Middle frontal gyrus (tissue), 1 donor: ENCODE measurements around the gene OR52K1.

Experiments used
- DNase-seq: peaks from one replicate; pipeline ENCODE4 v3.0.0-alpha.2; 2015; ENCODE audit warnings: low spot score; ENCODE audit errors: extremely low spot score

The OR52K1 gene

GRCh38 chr11:4482445-4482844 lies at the start of gene OR52K1:
Gene OR52K1 (plus strand): TSS chr11:4482646. CDS start chr11:4488901, 6,255 bp downstream.
- DNase-seq: no peak

- DNase-seq: no peak
These were observed 48.6 kb upstream of the OR52K1 start for GRCh38 chr11:4433856-4434255.

GRCh38 chr11:4436411-4436810 lies 46.0 kb upstream of the OR52K1 start:
- DNase-seq: no peak

- DNase-seq: no peak
These were observed 40.9 kb upstream of the OR52K1 start for GRCh38 chr11:4441515-4441914.

- no peak for DNase-seq
These were observed 39.1 kb upstream of the OR52K1 start for GRCh38 chr11:4443232-4443891.

DNA sequence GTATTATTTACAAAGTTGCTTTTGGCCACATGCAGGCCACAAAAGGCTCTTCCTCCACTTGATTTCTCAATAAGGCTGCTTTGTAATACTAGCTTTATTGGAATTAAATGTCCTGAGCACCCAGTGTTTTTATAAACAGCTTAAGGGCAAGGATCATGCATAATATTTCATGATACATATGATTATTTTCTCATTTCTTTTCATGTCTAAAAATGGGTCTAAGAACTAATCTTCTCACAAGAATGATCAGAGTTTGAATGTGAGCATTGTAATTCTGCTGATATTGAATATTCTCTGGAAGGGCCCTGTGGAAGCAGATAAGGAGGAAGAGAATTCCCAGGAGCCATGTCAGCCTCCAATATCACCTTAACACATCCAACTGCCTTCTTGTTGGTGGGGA lies 33.5 kb upstream of the OR52K1 start, which contains the start of gene OR52K2:
Gene OR52K2 (plus strand): TSS at position 301 of the 400 bp plus-strand sequence. CDS start 45 bp downstream, at position 346.
- DNase-seq: no peak

- DNase-seq: no peak
These were observed 29.3 kb upstream of the OR52K1 start for GRCh38 chr11:4453118-4453517.

DNA sequence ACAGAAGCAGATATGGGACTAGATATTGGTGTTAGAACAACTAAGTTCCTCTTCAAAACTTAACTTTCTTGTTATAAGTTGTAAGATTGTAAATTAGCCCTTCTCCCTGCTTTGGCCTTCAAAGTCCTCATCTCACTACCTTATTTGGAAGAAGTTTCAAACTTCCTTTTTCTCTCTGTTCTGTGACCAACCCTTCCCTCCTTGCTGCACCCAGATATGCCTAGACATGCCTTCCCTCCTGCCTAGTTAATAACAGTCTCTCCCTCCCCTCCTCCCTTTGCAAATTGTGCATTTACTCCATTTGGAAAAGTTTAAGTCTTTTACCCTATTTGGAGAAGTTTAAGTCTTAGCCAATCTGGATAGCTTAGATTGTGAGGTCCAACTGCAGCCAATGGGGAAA lies 28.4 kb upstream of the OR52K1 start:
- no peak for DNase-seq

DNA sequence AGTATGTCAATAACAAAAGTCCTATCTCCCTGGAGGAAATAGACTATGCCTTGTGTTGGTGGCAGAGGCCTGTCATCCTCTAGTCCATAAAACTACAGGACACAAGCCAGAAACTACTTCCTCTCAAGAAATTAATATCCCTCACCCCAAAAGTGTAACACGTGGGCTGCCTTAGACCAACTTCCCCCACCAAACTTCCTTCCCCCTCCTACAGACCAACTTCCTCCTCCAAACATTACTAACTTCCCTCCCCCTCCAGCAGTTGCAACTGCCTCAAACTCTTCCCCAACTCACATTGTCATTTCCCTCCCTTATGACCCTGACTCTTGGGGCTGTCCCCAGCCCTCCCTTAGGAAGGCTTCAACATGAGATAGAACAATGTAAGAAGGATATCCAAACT lies 27.0 kb upstream of the OR52K1 start:
- no peak for DNase-seq

GRCh38 chr11:4459500-4459899 lies 22.9 kb upstream of the OR52K1 start:
- no peak for DNase-seq

DNA sequence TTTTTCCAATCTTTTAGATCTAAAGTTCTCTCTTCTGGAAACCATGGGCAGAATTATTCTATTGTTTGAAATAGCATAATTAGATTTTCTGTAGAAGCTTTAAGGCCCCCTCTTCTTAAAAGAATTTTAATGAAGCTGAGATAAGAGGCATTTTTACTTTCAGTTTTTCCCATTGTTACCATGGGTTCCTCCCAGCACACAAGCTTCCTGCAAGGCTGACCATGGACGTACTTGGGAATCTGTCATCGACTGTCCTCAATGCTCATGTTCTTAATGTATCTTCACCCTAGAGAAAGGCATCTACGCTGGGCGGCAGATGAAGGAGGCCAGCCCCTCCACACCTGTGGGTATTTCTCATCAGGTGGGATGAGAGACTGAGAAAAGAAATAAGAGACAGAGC lies 22.3 kb upstream of the OR52K1 start:
- DNase-seq: no peak

GRCh38 chr11:4464216-4465159 lies 18.0 kb upstream of the OR52K1 start:
- DNase-seq: no peak

DNA sequence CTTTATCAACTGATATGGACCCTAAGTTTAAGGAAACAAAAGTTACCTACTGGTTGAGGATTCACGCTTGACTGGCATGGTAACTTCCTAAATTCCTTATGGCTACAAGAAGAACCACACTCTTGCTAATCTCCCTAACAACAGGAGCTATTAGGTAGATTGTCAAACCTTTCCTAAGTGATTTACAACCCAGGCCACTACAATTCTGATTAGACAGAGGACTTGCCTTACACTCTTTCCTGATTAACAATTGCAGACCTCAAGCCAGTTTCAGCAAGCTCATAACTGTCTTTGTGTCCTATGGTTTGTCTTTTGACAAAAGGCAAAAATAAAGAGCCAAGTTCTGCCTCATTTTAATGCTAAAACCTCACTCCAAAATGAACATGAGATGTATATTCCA lies 17.0 kb upstream of the OR52K1 start:
- DNase-seq: no peak

GRCh38 chr11:4466131-4466870 lies 16.1 kb upstream of the OR52K1 start:
- no peak for DNase-seq

- DNase-seq: no peak
These were observed 15.5 kb upstream of the OR52K1 start for GRCh38 chr11:4466871-4467442.

GRCh38 chr11:4467811-4468606 lies 14.4 kb upstream of the OR52K1 start:
- DNase-seq: no peak

- no peak for DNase-seq
These were observed 2.8 kb upstream of the OR52K1 start for GRCh38 chr11:4479644-4480043.

DNA sequence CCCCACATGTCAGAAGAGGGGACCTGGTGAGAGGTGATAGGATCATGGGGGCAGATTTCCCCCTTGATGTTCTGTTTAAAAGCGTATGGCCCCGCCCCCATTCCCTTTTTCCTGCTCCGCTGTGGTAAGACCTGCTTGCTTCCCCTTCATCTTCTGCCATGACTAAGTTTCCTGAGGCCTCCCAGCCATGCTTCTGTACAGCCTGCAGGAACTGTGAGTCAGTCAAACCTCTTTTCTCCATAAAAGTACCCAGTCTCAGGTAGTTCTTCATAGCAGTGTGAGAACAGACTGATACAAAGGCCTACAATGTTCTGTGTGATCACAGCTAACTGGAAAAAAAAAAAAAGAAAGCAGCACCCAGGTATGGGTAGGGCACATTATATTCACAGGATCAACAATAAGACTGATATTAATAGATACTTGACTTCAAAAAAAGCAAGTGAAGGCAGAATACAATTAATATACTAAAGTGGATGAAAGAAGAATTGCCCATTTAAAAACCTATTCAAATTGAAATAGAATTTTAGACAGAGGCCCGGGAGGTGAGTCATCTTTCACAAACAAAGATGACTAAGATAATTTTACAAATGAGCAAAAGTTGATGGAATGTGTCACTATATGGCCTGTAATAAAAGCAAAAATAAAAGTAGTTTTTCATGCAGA lies 1.7 kb upstream of the OR52K1 start:
- DNase-seq: no peak

DNA sequence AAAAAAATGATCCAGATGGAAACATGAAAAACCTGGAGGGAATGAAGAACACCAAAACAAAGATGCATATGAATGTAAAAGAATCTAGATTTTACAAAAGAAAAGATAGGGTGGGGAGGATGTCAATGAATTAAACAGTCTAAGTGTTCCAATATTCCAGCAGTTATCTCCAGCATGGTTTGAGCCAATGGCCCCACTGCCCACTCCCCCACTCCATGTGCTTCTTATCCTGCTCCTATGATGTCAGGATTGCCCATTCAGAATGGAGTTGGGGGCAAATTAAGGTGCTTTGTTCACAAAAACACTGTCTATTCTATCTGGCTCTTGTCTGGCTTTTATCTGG lies 1.2 kb upstream of the OR52K1 start:
- DNase-seq: no peak

GRCh38 chr11:4484310-4484709 lies 1.9 kb downstream of the OR52K1 start:
- no peak for DNase-seq
